HAP-1 (cell line): Measurements from ENCODE around the gene FUZ.

Experiments used
- DNase-seq, 2 experiments: peaks; one replicate each; pipeline ENCODE4 v3.0.0-alpha.2; 2016 to 2020; ENCODE audit warnings: low spot score in 2 of 2
- H3K27me3 ChIP-seq: fragments of 250-450 bp; sonication (Bioruptor Pico); 2 replicates; pipeline ENCODE4 v1.5.1; 2020; ENCODE audit warnings: low read depth, mild to moderate bottlenecking, moderate library complexity
- H3K36me3 ChIP-seq: fragments of 250-450 bp; sonication (Bioruptor Pico); replicated peaks from 2 replicates; pipeline ENCODE4 v1.5.1; 2020; ENCODE audit warnings: mild to moderate bottlenecking
- H3K4me1 ChIP-seq: fragments of 250-450 bp; sonication (Bioruptor Pico); 2 replicates; pipeline ENCODE4 v1.5.1; 2020; ENCODE audit warnings: mild to moderate bottlenecking
- H3K4me3 ChIP-seq: fragments of 250-450 bp; sonication (Bioruptor Pico); 2 replicates; pipeline ENCODE4 v1.5.1; 2020; ENCODE audit warnings: mild to moderate bottlenecking, moderate library complexity
- H3K9me3 ChIP-seq: fragments of 250-450 bp; sonication (Bioruptor Pico); 2 replicates; pipeline ENCODE4 v1.5.1; 2020; ENCODE audit warnings: mild to moderate bottlenecking, moderate library complexity
- in situ Hi-C: fragments of 300-500 bp; cut with MboI; formaldehyde crosslinking; loops from 3 replicates; pipeline ENCODE4 v1.14.3; 2020; ENCODE audit warnings: low sequenced_read_pairs, inconsistent platforms, mixed read lengths

Gene FUZ

GRCh38 chr19:49802836-49803528 lies 10.1 kb downstream of the FUZ start:
- peaks cover 39% of the 10 kb centered on the region for H3K36me3 ChIP-seq
- H3K9me3 ChIP-seq: no peaks in the 10 kb centered on the region
- DNase-seq: no peak
- no peaks in the 10 kb centered on the region for H3K4me1 ChIP-seq
- H3K4me3 ChIP-seq: no peak overlapping the region
- no peaks in the 10 kb centered on the region for H3K27me3 ChIP-seq
- in situ Hi-C loops: no loop called here

- H3K9me3 ChIP-seq: no peaks in the 10 kb centered on the region
- no peaks in the 10 kb centered on the region for H3K27me3 ChIP-seq
- peaks cover 40% of the 10 kb centered on the region for H3K36me3 ChIP-seq
- peak in 1 of 2 experiments; percentile 70 for DNase-seq
- H3K4me1 ChIP-seq: no peaks in the 10 kb centered on the region
- in situ Hi-C loops: no loop called here
- no peak overlapping the region for H3K4me3 ChIP-seq
These were observed 11.0 kb downstream of the FUZ start for GRCh38 chr19:49801966-49802661.

- Histone ChIP-seq H3K4me3 (no peak overlapping the region), H3K36me3 (peaks cover 46% of the 10 kb centered on the region), H3K27me3 (no peaks in the 10 kb centered on the region), H3K9me3 (no peaks in the 10 kb centered on the region), H3K4me1 (no peaks in the 10 kb centered on the region)
- in situ Hi-C loops: no loop called here
- DNase-seq: no peak
These were observed 11.6 kb downstream of the FUZ start for GRCh38 chr19:49801401-49801888.

GRCh38 chr19:49800771-49801170 lies 12.3 kb downstream of the FUZ start:
- no peak for DNase-seq
- Histone ChIP-seq H3K27me3 (no peaks in the 10 kb centered on the region), H3K9me3 (no peaks in the 10 kb centered on the region), H3K4me3 (no peak overlapping the region), H3K36me3 (peaks cover 53% of the 10 kb centered on the region), H3K4me1 (no peaks in the 10 kb centered on the region)
- in situ Hi-C loops: no loop called here

- in situ Hi-C loops: no loop called here
These were observed 13.2 kb downstream of the FUZ start for GRCh38 chr19:49799798-49800376.

GRCh38 chr19:49799271-49799797 lies 13.8 kb downstream of the FUZ start:
- Histone ChIP-seq H3K9me3 (no peaks in the 10 kb centered on the region), H3K4me3 (no peak overlapping the region), H3K4me1 (no peaks in the 10 kb centered on the region), H3K27me3 (no peaks in the 10 kb centered on the region), H3K36me3 (peaks cover 59% of the 10 kb centered on the region)
- DNase-seq: no peak
- in situ Hi-C loops: no loop called here

More at GRCh38 chr19:49799798-49800376, 13.2 kb downstream of the FUZ start:
- no peak overlapping the region for H3K4me3 ChIP-seq
- H3K4me1 ChIP-seq: no peaks in the 10 kb centered on the region
- DNase-seq: peak in 1 of 2 experiments; percentile 42
- H3K36me3 ChIP-seq: peaks cover 56% of the 10 kb centered on the region
- H3K9me3 ChIP-seq: no peaks in the 10 kb centered on the region
- H3K27me3 ChIP-seq: no peaks in the 10 kb centered on the region

- no peaks in the 10 kb centered on the region for H3K9me3 ChIP-seq
- DNase-seq: no peak
- H3K36me3 ChIP-seq: peaks cover 56% of the 10 kb centered on the region
- no peak overlapping the region for H3K4me3 ChIP-seq
- H3K4me1 ChIP-seq: no peaks in the 10 kb centered on the region
- no peaks in the 10 kb centered on the region for H3K27me3 ChIP-seq
- in situ Hi-C loops: no loop called here
These were observed 14.5 kb downstream of the FUZ start for GRCh38 chr19:49798574-49798973.

- Histone ChIP-seq H3K36me3 (peaks cover 60% of the 10 kb centered on the region), H3K9me3 (no peaks in the 10 kb centered on the region), H3K4me1 (no peaks in the 10 kb centered on the region), H3K27me3 (no peaks in the 10 kb centered on the region), H3K4me3 (no peak overlapping the region)
- no peak for DNase-seq
- in situ Hi-C loops: no loop called here
These were observed 17.5 kb downstream of the FUZ start for GRCh38 chr19:49795615-49796014.

GRCh38 chr19:49793561-49793840 lies 19.6 kb downstream of the FUZ start:
- Histone ChIP-seq H3K36me3 (peaks cover 42% of the 10 kb centered on the region), H3K4me3 (no peak overlapping the region), H3K9me3 (no peaks in the 10 kb centered on the region), H3K27me3 (no peaks in the 10 kb centered on the region), H3K4me1 (no peaks in the 10 kb centered on the region)
- no peak for DNase-seq
- in situ Hi-C loops: no loop called here

- Histone ChIP-seq H3K36me3 (peaks cover 42% of the 10 kb centered on the region), H3K27me3 (no peaks in the 10 kb centered on the region), H3K4me3 (no peak overlapping the region), H3K4me1 (no peaks in the 10 kb centered on the region), H3K9me3 (no peaks in the 10 kb centered on the region)
- no peak for DNase-seq
- in situ Hi-C loops: no loop called here
These were observed 20.1 kb downstream of the FUZ start for GRCh38 chr19:49792829-49793560.

GRCh38 chr19:49791776-49792445 lies 21.2 kb downstream of the FUZ start:
- Histone ChIP-seq H3K9me3 (no peaks in the 10 kb centered on the region), H3K4me3 (no peak overlapping the region), H3K4me1 (no peaks in the 10 kb centered on the region), H3K36me3 (peaks cover 36% of the 10 kb centered on the region), H3K27me3 (no peaks in the 10 kb centered on the region)
- in situ Hi-C loops: no loop called here
- no peak for DNase-seq

GRCh38 chr19:49790866-49791265 lies 22.2 kb downstream of the FUZ start:
- no peak for DNase-seq
- Histone ChIP-seq H3K9me3 (no peaks in the 10 kb centered on the region), H3K4me1 (no peaks in the 10 kb centered on the region), H3K27me3 (no peaks in the 10 kb centered on the region), H3K4me3 (no peak overlapping the region), H3K36me3 (peaks cover 26% of the 10 kb centered on the region)
- in situ Hi-C loops: no loop called here

GRCh38 chr19:49788857-49789256 lies 24.2 kb downstream of the FUZ start:
- peaks cover 17% of the 10 kb centered on the region for H3K36me3 ChIP-seq
- DNase-seq: no peak
- H3K4me3 ChIP-seq: no peak overlapping the region
- no peaks in the 10 kb centered on the region for H3K4me1 ChIP-seq
- in situ Hi-C loops: no loop called here
- H3K9me3 ChIP-seq: no peaks in the 10 kb centered on the region
- H3K27me3 ChIP-seq: no peaks in the 10 kb centered on the region
